NCI-H526 (cell line): ENCODE data around the gene SOS1.
"Not testable (repeated sequence)": the region's sequence is repeated elsewhere in the genome, so short reads cannot be mapped to it uniquely, and the experiment has no call there.

ENCODE experiments used
- DNase-seq, 2 experiments: peaks; one replicate each; lab custom pipeline; 2025; lab: John Stamatoyannopoulos, UW

Gene SOS1

GRCh38 chr2:39120771-39121522, at the start of gene SOS1:
TSS of gene SOS1 (minus strand) at chr2:39121051. CDS start at chr2:39120422, 629 bp downstream.
- DNase-seq: peak; percentile 89 to 97

- DNase-seq: no peak
These were observed 43.2 kb upstream of the SOS1 start for GRCh38 chr2:39164089-39164488.

GRCh38 chr2:39160982-39161381, 40.1 kb upstream of the SOS1 start:
- no peak for DNase-seq

GRCh38 chr2:39159283-39159682, 38.4 kb upstream of the SOS1 start:
- DNase-seq: no peak

GRCh38 chr2:39158351-39158750, 37.5 kb upstream of the SOS1 start:
- DNase-seq: no peak

GRCh38 chr2:39156846-39157245, 36.0 kb upstream of the SOS1 start:
- peak; percentile 74 to 84 for DNase-seq

- DNase-seq: no peak
These were observed 35.3 kb upstream of the SOS1 start for GRCh38 chr2:39156107-39156506.

GRCh38 chr2:39155573-39155972, 34.7 kb upstream of the SOS1 start:
- DNase-seq: not testable (repeated sequence)

GRCh38 chr2:39154944-39155343, 34.1 kb upstream of the SOS1 start:
- DNase-seq: no peak

- DNase-seq: no peak
These were observed 32.5 kb upstream of the SOS1 start for GRCh38 chr2:39153312-39153711.

GRCh38 chr2:39152504-39152903, 31.7 kb upstream of the SOS1 start:
- DNase-seq: no peak

- DNase-seq: no peak
These were observed 30.1 kb upstream of the SOS1 start for GRCh38 chr2:39150890-39151497.

- no peak for DNase-seq
These were observed 29.3 kb upstream of the SOS1 start for GRCh38 chr2:39150102-39150562.

GRCh38 chr2:39146630-39147029, 25.8 kb upstream of the SOS1 start:
- no peak for DNase-seq

- DNase-seq: no peak
These were observed 25.1 kb upstream of the SOS1 start for GRCh38 chr2:39145906-39146421.

GRCh38 chr2:39144416-39144815, 23.6 kb upstream of the SOS1 start:
- no peak for DNase-seq

GRCh38 chr2:39142904-39143605, 22.2 kb upstream of the SOS1 start:
- no peak for DNase-seq

- peak; percentile 94 to 95 for DNase-seq
These were observed 20.8 kb upstream of the SOS1 start for GRCh38 chr2:39141334-39142271.

GRCh38 chr2:39140948-39141333, 20.1 kb upstream of the SOS1 start:
- not testable (repeated sequence) for DNase-seq

- no peak for DNase-seq
These were observed 19.5 kb upstream of the SOS1 start for GRCh38 chr2:39140322-39140847.

GRCh38 chr2:39139511-39140237, 18.8 kb upstream of the SOS1 start:
- peak; percentile 66 to 78 for DNase-seq
